Measurements from ENCODE around the gene ATP10A. TPM values are rescaled to one million over a fixed set of nuclear protein-coding genes. Genes with fewer than 3 reads are reported as not detected.

ATP10A gene
- total RNA-seq, 1 experiment from 2014 or later: 3.9 TPM

GRCh38 chr15:25768271-25768670 is 94.9 kb downstream of the ATP10A start:
- Histone ChIP-seq H3K27ac (ENCODE audit: insufficient read length, low read depth, low read length) (no peak overlapping the region), H3K79me1 (ENCODE audit: insufficient read depth, low read depth, low read length, poor library complexity, severe bottlenecking) (no peaks in the 10 kb centered on the region), H3K9me3 (ENCODE audit: control insufficient read depth, low read depth, low read length) (no peaks in the 10 kb centered on the region), H3K4ac (ENCODE audit: low read depth, low read length) (no peak overlapping the region), H2BK5ac (ENCODE audit: insufficient read length, low read length) (no peak overlapping the region), H4K8ac (replicated peaks; ENCODE audit: insufficient read length, low read depth, low read length) (no peak overlapping the region), H3K23ac (ENCODE audit: insufficient read length, low read depth, low read length) (no peak overlapping the region), H2AFZ (ENCODE audit: low read length) (no peak overlapping the region), H3K79me2 (ENCODE audit: insufficient read depth, low read length) (no peaks in the 10 kb centered on the region), H3K27me3 (ENCODE audit: insufficient read depth, low read length) (no peaks in the 10 kb centered on the region), H3K14ac (ENCODE audit: insufficient read depth, low read length) (no peak overlapping the region), H4K20me1 (ENCODE audit: control insufficient read depth, insufficient read depth, insufficient read length) (no peaks in the 10 kb centered on the region), H2BK12ac (ENCODE audit: insufficient read length, low read depth, low read length) (no peak overlapping the region), H3K4me2 (ENCODE audit: insufficient read depth, insufficient read length, low read length) (no peak overlapping the region), H3K23me2 (ENCODE audit: insufficient read length, low read depth, low read length, poor library complexity, severe bottlenecking) (no peaks in the 10 kb centered on the region), H4K5ac (ENCODE audit: insufficient read length, low read depth, low read length) (no peak overlapping the region), H3K18ac (ENCODE audit: insufficient read length, low read depth, low read length) (no peak overlapping the region), H3K4me1 (ENCODE audit: insufficient read depth, low read length) (no peaks in the 10 kb centered on the region), H2BK120ac (ENCODE audit: low read depth, low read length, poor library complexity, severe bottlenecking) (no peak overlapping the region), H4K91ac (ENCODE audit: insufficient read length, low read depth, low read length) (no peak overlapping the region), H3K56ac (ENCODE audit: insufficient read length, low read depth, low read length) (no peak overlapping the region), H3K9ac (ENCODE audit: extremely low read depth, insufficient read length, low read length) (no peak overlapping the region), H2BK15ac (ENCODE audit: low read depth, low read length) (no peak overlapping the region), H2BK20ac (ENCODE audit: low read depth, low read length, poor library complexity, severe bottlenecking) (no peak overlapping the region), H2AK5ac (ENCODE audit: insufficient read length, low read length) (no peak overlapping the region), H3T11ph (ENCODE audit: low read length) (no peak overlapping the region)
- H3K4me3 Mint-ChIP-seq: no peak overlapping the region
- no peaks in the 10 kb centered on the region; the same call in none of the 2 replicates for H3K27me3 Mint-ChIP-seq (ENCODE audit: low read depth)
- WGBS (ENCODE audit: extremely low coverage, insufficient read length, low lambda C conversion rate): no CpG with 5 or more reads among the region's 1 CpG
- H3K9me3 Mint-ChIP-seq: peaks cover 0 to 11% of the 10 kb centered on the region in 2 experiments; a peak in 2 of 5 replicates
- peaks cover 0 to 17% (median 11%) of the 10 kb centered on the region in 3 experiments; a peak in 5 of 7 replicates for H3K36me3 Mint-ChIP-seq (ENCODE audit: insufficient read depth in 1 of 3, low read depth in 3 of 3)
- H3K27ac Mint-ChIP-seq: peak overlapping the region in 1 of 3 experiments; percentile 73; a peak in 2 of 7 replicates
- peaks cover 9 to 13% of the 10 kb centered on the region in 2 experiments for H3K4me1 Mint-ChIP-seq
- TF ChIP-seq CTCF (conservative IDR thresholded peaks at IDR 0.05): no peak
- DNase-seq: no peak
